Mucosa of stomach (tissue), 1 donor: ENCODE measurements around the gene ZNF302.
A peak's percentile ranks its signal among the peaks of the same experiment; 100 is the strongest.
"Not testable (repeated sequence)": the region's sequence is repeated elsewhere in the genome, so short reads cannot be mapped to it uniquely, and the experiment has no call there.

Source experiments
- H3K27me3 ChIP-seq: one replicate; pipeline ENCODE4 v1.7.0; 2013; ENCODE audit warnings: mild to moderate bottlenecking, low read length; ENCODE audit not compliant: control insufficient read depth, insufficient read depth
- H3K36me3 ChIP-seq: one replicate; pipeline ENCODE4 v1.7.0; 2013; ENCODE audit warnings: low read length; ENCODE audit not compliant: control insufficient read depth, insufficient read depth
- H3K4me1 ChIP-seq: one replicate; pipeline ENCODE4 v1.7.0; 2013; ENCODE audit warnings: mild to moderate bottlenecking, low read length; ENCODE audit not compliant: control insufficient read depth, insufficient read depth
- H3K4me3 ChIP-seq: one replicate; pipeline ENCODE4 v1.7.0; 2013; ENCODE audit warnings: low read length
- H3K9ac ChIP-seq: one replicate; pipeline ENCODE4 v1.7.0; 2013; ENCODE audit warnings: mild to moderate bottlenecking, low read length, moderate library complexity
- H3K9me3 ChIP-seq: one replicate; pipeline ENCODE4 v1.7.0; 2013; ENCODE audit warnings: mild to moderate bottlenecking, low read length, moderate library complexity; ENCODE audit not compliant: control insufficient read depth
- donor health status: Pancreatic carcinoma.

The ZNF302 gene

GRCh38 chr19:34675919-34676318, 1.6 kb upstream of the ZNF302 start:
- H3K9ac ChIP-seq: no peak overlapping the region
- no peaks in the 10 kb centered on the region for H3K27me3 ChIP-seq
- peaks cover 6% of the 10 kb centered on the region for H3K36me3 ChIP-seq
- H3K4me1 ChIP-seq: peaks cover 12% of the 10 kb centered on the region
- H3K4me3 ChIP-seq: no peak overlapping the region
- peaks cover 4% of the 10 kb centered on the region for H3K9me3 ChIP-seq

GRCh38 chr19:34676697-34677385, 637 bp upstream of the ZNF302 start, which contains the start of gene SCGB2B2:
TSS of gene SCGB2B2 (minus strand) at chr19:34677159. CDS start at chr19:34594563, 82,596 bp downstream.
- H3K9ac ChIP-seq: peak within 1 kb of the TSS; percentile 82
- peaks cover 6% of the 10 kb centered on the region for H3K36me3 ChIP-seq
- no peaks in the 10 kb centered on the region for H3K27me3 ChIP-seq
- H3K4me3 ChIP-seq: peak within 1 kb of the TSS; percentile 93
- peaks cover 5% of the 10 kb centered on the region for H3K9me3 ChIP-seq
- H3K4me1 ChIP-seq: peaks cover 12% of the 10 kb centered on the region

GRCh38 chr19:34678085-34678412, 571 bp downstream of the ZNF302 start:
- Histone ChIP-seq H3K9me3 (peaks cover 5% of the 10 kb centered on the region), H3K4me1 (peaks cover 12% of the 10 kb centered on the region)

GRCh38 chr19:34678421-34678820, 943 bp downstream of the ZNF302 start:
- Histone ChIP-seq H3K27me3 (no peaks in the 10 kb centered on the region), H3K9me3 (peaks cover 5% of the 10 kb centered on the region), H3K36me3 (peaks cover 6% of the 10 kb centered on the region), H3K9ac (peak overlapping the region; percentile 82), H3K4me1 (peaks cover 12% of the 10 kb centered on the region), H3K4me3 (peak overlapping the region; percentile 93)

More at GRCh38 chr19:34678085-34678412, 571 bp downstream of the ZNF302 start:
- Histone ChIP-seq H3K27me3 (no peaks in the 10 kb centered on the region), H3K36me3 (peaks cover 6% of the 10 kb centered on the region), H3K4me3 (peak overlapping the region; percentile 93), H3K9ac (peak overlapping the region; percentile 82)

- Histone ChIP-seq H3K27me3 (no peaks in the 10 kb centered on the region), H3K9me3 (peaks cover 20% of the 10 kb centered on the region), H3K4me1 (peaks cover 10% of the 10 kb centered on the region), H3K4me3 (no peak overlapping the region), H3K9ac (no peak overlapping the region), H3K36me3 (peaks cover 6% of the 10 kb centered on the region)
Observed at GRCh38 chr19:34681478-34681877, 4.0 kb downstream of the ZNF302 start.

GRCh38 chr19:34685266-34685665, 7.8 kb downstream of the ZNF302 start:
- H3K9ac ChIP-seq, H3K27me3 ChIP-seq, H3K4me3 ChIP-seq, H3K36me3 ChIP-seq, H3K4me1 ChIP-seq: not testable (repeated sequence)
- H3K9me3 ChIP-seq: peaks cover 26% of the 10 kb centered on the region

GRCh38 chr19:34686455-34686854, 9.0 kb downstream of the ZNF302 start:
- no peaks in the 10 kb centered on the region for H3K4me1 ChIP-seq
- H3K36me3 ChIP-seq: no peaks in the 10 kb centered on the region
- no peak overlapping the region for H3K9ac ChIP-seq
- H3K27me3 ChIP-seq: no peaks in the 10 kb centered on the region
- H3K9me3 ChIP-seq: peaks cover 20% of the 10 kb centered on the region
- H3K4me3 ChIP-seq: no peak overlapping the region

- no peaks in the 10 kb centered on the region for H3K27me3 ChIP-seq
- H3K9ac ChIP-seq: no peak overlapping the region
- no peaks in the 10 kb centered on the region for H3K36me3 ChIP-seq
- peaks cover 20% of the 10 kb centered on the region for H3K9me3 ChIP-seq
- no peak overlapping the region for H3K4me3 ChIP-seq
- H3K4me1 ChIP-seq: no peaks in the 10 kb centered on the region
Observed at GRCh38 chr19:34687348-34687747, 9.9 kb downstream of the ZNF302 start.

- no peaks in the 10 kb centered on the region for H3K27me3 ChIP-seq
- no peaks in the 10 kb centered on the region for H3K36me3 ChIP-seq
- no peak overlapping the region for H3K9ac ChIP-seq
- no peaks in the 10 kb centered on the region for H3K4me1 ChIP-seq
- H3K4me3 ChIP-seq: no peak overlapping the region
- peaks cover 20% of the 10 kb centered on the region for H3K9me3 ChIP-seq
Observed at GRCh38 chr19:34688592-34688991, 11.1 kb downstream of the ZNF302 start.

GRCh38 chr19:34690372-34690771, 12.9 kb downstream of the ZNF302 start:
- Histone ChIP-seq H3K9ac (no peak overlapping the region), H3K4me3 (no peak overlapping the region), H3K9me3 (peaks cover 10% of the 10 kb centered on the region), H3K36me3 (no peaks in the 10 kb centered on the region), H3K27me3 (no peaks in the 10 kb centered on the region), H3K4me1 (no peaks in the 10 kb centered on the region)

GRCh38 chr19:34692549-34692948, 15.1 kb downstream of the ZNF302 start:
- Histone ChIP-seq H3K36me3 (no peaks in the 10 kb centered on the region), H3K27me3 (no peaks in the 10 kb centered on the region), H3K9me3 (no peaks in the 10 kb centered on the region), H3K4me3 (no peak overlapping the region), H3K4me1 (no peaks in the 10 kb centered on the region), H3K9ac (no peak overlapping the region)

GRCh38 chr19:34707661-34708060, 30.2 kb downstream of the ZNF302 start:
- Histone ChIP-seq H3K4me3 (no peak overlapping the region), H3K4me1 (no peaks in the 10 kb centered on the region), H3K9ac (no peak overlapping the region), H3K36me3 (no peaks in the 10 kb centered on the region), H3K9me3 (no peaks in the 10 kb centered on the region), H3K27me3 (no peaks in the 10 kb centered on the region)

GRCh38 chr19:34711890-34712289, 34.4 kb downstream of the ZNF302 start:
- no peak overlapping the region for H3K4me3 ChIP-seq
- no peaks in the 10 kb centered on the region for H3K4me1 ChIP-seq
- no peaks in the 10 kb centered on the region for H3K36me3 ChIP-seq
- no peaks in the 10 kb centered on the region for H3K27me3 ChIP-seq
- no peak overlapping the region for H3K9ac ChIP-seq
- H3K9me3 ChIP-seq: no peaks in the 10 kb centered on the region
